SH-SY5Y (cell line): ENCODE measurements around the gene CHP2.

ENCODE experiments used
- GATA2 ChIP-seq: IDR thresholded peaks from 2 replicates; pipeline ENCODE4 v1.6.1; 2011; ENCODE audit warnings: mild to moderate bottlenecking, low read depth, low read length
- GATA3 ChIP-seq: IDR thresholded peaks from 2 replicates; pipeline ENCODE4 v1.6.1; 2011; ENCODE audit warnings: low read depth, mild to moderate bottlenecking, low read length, moderate library complexity

- TF ChIP-seq GATA2 (no peak), GATA3 (no peak)
Measured at GRCh38 chr16:23728112-23728477, 26.7 kb upstream of the CHP2 start.
